Kidney (tissue), 14 donors: ENCODE data around the gene CRYBG1. TPM values are rescaled to one million over a fixed set of nuclear protein-coding genes. Genes with fewer than 3 reads are reported as not detected.

Experiments used
- DNase-seq, 5 donors: peaks; one replicate each; pipeline ENCODE4 v3.0.0-alpha.2; 2013 to 2020
- FAIRE-seq: peaks from 2 replicates; lab custom pipeline; 2012; peaks lifted over from hg19 to GRCh38; lab: Jason Lieb, UNC
- H3K27ac ChIP-seq, 2 donors: one replicate each; pipeline ENCODE4 v1.7.0; 2013; ENCODE audit warnings: low read depth in 2 of 2, low read length in 2 of 2, inconsistent platforms in 1 of 2
- H3K27me3 ChIP-seq: one replicate; pipeline ENCODE4 v1.7.1; 2013; ENCODE audit warnings: low read length, inconsistent platforms; ENCODE audit not compliant: control insufficient read depth, insufficient read depth
- H3K36me3 ChIP-seq, 3 donors: one replicate each; pipeline versions ENCODE4 v1.7.0 to v1.7.1; 2013; ENCODE audit warnings: low read length in 3 of 3, control low read depth in 1 of 3, inconsistent platforms in 1 of 3; ENCODE audit not compliant: insufficient read depth in 3 of 3, control insufficient read depth in 2 of 3
- H3K4me1 ChIP-seq, 3 donors: one replicate each; pipeline versions ENCODE4 v1.7.0 to v1.7.1; 2013; ENCODE audit warnings: low read length in 3 of 3, inconsistent platforms in 1 of 3, low read depth in 1 of 3; ENCODE audit not compliant: control insufficient read depth in 2 of 3, insufficient read depth in 2 of 3
- H3K4me3 ChIP-seq, 3 donors: one replicate each; pipeline versions ENCODE4 v1.7.0 to v1.8.1; 2013; ENCODE audit warnings: low read length in 3 of 3, control low read depth in 1 of 3, inconsistent platforms in 1 of 3
- H3K9ac ChIP-seq, 3 donors: one replicate each; pipeline versions ENCODE4 v1.7.0 to v1.7.1; 2013; ENCODE audit warnings: low read length in 3 of 3, control low read depth in 1 of 3, inconsistent platforms in 1 of 3
- H3K9me3 ChIP-seq, 3 donors: one replicate each; pipeline versions ENCODE4 v1.7.0 to v1.7.1; 2013; ENCODE audit warnings: low read length in 3 of 3, control low read depth in 1 of 3, inconsistent platforms in 1 of 3; ENCODE audit not compliant: control insufficient read depth in 2 of 3, insufficient read depth in 1 of 3
- intact Hi-C: fragments of 100-400 bp; cut with DNase I; formaldehyde crosslinking; loops from one replicate; pipeline ENCODE4 v1.11.1; 2022
- polyA plus RNA-seq: library from polyadenylated mRNA; stranded (reverse); fragments of 350-450 nt; fragmentation: Illumina TruSeq; extraction: RNeasy Lipid Tissue Mini Kit (QIAGEN cat#74804); gene quantifications from one replicate; pipeline ENCODE4 v1.2.3, GENCODE V29; 2014; ENCODE audit warnings: low read depth, low replicate concordance; ENCODE audit not compliant: insufficient read depth
- total RNA-seq: library from RNA; stranded (reverse); fragmentation: NEBNext Ultra II Directional; extraction: Animal tissue kit (Norgen Biotek cat#: 25700); gene quantifications from one replicate; pipeline ENCODE4 v1.2.1, GENCODE V29; 2021
- TF ChIP-seq, protein P1 (sequence below): IDR thresholded peaks from 3 replicates; pipeline ENCODE4 v1.5.1; 2012; ENCODE audit warnings: mild to moderate bottlenecking, moderate library complexity, borderline replicate concordance; ENCODE audit not compliant: insufficient read depth; ENCODE audit errors: extremely low read depth
- donor health status: control.
- donor health status: control.
- donor health status: control.
- donor health status: control.
- donor health status: control.
- donor health status: DM: yes; HTN: yes; CAD: no.
- donor health status: Normal renal cell carcinoma (clear cell type).

Gene CRYBG1
- total and polyA plus RNA-seq, 2 donors from 2014 or later = 7.0 to 32.6 TPM

DNA sequence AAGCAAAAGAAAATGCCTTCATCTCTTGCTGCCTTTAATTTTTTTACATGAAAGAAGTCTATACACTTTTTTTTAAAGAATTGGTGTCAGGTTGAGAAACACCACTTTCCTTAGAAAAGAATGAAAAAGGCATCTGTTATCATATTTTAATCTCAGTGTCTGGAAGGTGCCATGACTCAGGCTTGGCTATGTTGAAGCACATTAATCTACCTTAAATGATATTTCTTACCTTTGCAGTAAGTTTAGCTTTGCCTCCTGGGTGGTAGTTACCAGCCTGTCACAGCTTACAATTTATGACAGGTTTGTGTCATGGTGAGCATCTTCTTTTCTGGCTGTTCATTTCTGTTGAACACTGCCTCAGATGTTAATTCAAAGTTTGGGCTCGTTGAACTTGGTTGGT lies 173.5 kb downstream of the CRYBG1 start:
- no peak overlapping the region for H3K27ac ChIP-seq
- DNase-seq (no peak), FAIRE-seq (no peak)
- no peaks in the 10 kb centered on the region for H3K27me3 ChIP-seq
- H3K9me3 ChIP-seq = no peaks in the 10 kb centered on the region
- no peak overlapping the region for H3K9ac ChIP-seq
- intact Hi-C loops = no loop called here
- H3K4me3 ChIP-seq = no peak overlapping the region
- no peaks in the 10 kb centered on the region for H3K4me1 ChIP-seq
- TF ChIP-seq, protein P1, sequence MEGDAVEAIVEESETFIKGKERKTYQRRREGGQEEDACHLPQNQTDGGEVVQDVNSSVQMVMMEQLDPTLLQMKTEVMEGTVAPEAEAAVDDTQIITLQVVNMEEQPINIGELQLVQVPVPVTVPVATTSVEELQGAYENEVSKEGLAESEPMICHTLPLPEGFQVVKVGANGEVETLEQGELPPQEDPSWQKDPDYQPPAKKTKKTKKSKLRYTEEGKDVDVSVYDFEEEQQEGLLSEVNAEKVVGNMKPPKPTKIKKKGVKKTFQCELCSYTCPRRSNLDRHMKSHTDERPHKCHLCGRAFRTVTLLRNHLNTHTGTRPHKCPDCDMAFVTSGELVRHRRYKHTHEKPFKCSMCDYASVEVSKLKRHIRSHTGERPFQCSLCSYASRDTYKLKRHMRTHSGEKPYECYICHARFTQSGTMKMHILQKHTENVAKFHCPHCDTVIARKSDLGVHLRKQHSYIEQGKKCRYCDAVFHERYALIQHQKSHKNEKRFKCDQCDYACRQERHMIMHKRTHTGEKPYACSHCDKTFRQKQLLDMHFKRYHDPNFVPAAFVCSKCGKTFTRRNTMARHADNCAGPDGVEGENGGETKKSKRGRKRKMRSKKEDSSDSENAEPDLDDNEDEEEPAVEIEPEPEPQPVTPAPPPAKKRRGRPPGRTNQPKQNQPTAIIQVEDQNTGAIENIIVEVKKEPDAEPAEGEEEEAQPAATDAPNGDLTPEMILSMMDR = no peak
- H3K36me3 ChIP-seq = no peaks in the 10 kb centered on the region

DNA sequence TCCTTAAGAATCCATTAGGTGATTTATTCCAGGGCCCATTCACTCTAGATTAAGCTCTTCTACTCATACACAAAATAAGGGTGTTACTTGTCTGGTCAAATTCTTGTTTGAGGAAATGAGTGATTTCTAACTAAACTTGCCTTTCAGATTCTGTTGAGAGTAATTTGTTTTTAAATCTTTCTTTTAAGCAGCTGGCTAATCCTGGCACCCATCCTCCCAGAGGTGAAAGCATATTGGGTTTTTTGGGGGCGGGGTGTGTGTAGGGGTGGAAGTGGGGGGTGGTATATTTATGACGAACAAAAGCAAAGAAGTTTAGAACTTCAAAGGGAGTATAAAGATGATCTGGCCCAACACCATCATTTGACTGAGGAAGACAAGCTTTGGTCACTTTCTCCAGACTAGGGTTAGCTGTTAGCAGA lies 174.1 kb downstream of the CRYBG1 start:
- no peak overlapping the region for H3K4me3 ChIP-seq
- H3K4me1 ChIP-seq = no peaks in the 10 kb centered on the region
- no peaks in the 10 kb centered on the region for H3K27me3 ChIP-seq
- intact Hi-C loops = no loop called here
- FAIRE-seq (no peak), DNase-seq (no peak)
- H3K36me3 ChIP-seq = no peaks in the 10 kb centered on the region
- TF ChIP-seq, protein P1 = no peak
- H3K9ac ChIP-seq = no peak overlapping the region
- no peak overlapping the region for H3K27ac ChIP-seq
- H3K9me3 ChIP-seq = no peaks in the 10 kb centered on the region

DNA sequence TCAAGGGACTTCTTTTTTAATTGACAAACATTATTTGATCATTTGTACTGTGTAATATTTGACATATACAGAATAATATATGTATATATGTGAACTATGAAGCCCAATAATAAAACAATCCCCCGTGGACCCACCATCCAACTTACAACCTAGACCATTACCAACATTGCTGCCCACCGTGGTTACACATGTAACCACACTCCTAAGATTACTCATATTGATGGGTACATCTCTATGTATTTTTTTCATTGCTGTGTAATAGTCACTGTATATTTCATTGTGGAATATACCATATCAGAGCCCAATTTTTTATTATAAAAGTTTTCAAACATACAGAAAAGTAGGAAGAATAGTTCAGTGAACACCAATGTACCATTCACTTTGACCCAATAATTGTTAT lies 174.5 kb downstream of the CRYBG1 start:
- FAIRE-seq (no peak), DNase-seq (no peak)
- intact Hi-C loops = no loop called here
- Histone ChIP-seq H3K4me3 (no peak overlapping the region), H3K9ac (no peak overlapping the region), H3K27me3 (no peaks in the 10 kb centered on the region), H3K36me3 (no peaks in the 10 kb centered on the region), H3K27ac (no peak overlapping the region), H3K4me1 (no peaks in the 10 kb centered on the region), H3K9me3 (no peaks in the 10 kb centered on the region)
- TF ChIP-seq, protein P1 = no peak

DNA sequence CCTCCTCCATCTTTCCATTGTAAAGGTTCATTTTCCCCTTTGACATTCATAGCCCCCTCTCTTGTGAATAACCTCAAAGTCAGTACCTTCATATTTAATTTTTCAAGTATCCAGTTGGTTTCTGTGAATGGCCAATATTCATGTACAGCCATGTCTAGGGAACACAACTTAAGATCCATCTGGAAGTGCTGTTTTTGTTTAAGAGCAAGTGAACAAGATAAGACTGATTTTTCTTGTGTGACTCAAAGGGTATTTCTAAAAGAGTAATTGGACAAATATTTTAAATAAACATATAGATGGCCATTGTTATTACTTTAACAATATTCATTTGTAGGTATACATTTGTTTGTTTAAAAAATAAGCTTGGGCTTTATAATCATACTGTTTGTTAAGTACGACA lies 175.8 kb downstream of the CRYBG1 start:
- H3K27ac ChIP-seq = no peak overlapping the region
- H3K27me3 ChIP-seq = no peaks in the 10 kb centered on the region
- TF ChIP-seq, protein P1 = no peak
- no peak for FAIRE-seq
- no peak for DNase-seq
- intact Hi-C loops = no loop called here
- H3K9me3 ChIP-seq = no peaks in the 10 kb centered on the region
- H3K36me3 ChIP-seq = no peaks in the 10 kb centered on the region
- no peak overlapping the region for H3K9ac ChIP-seq
- H3K4me1 ChIP-seq = no peaks in the 10 kb centered on the region
- no peak overlapping the region for H3K4me3 ChIP-seq
